ENCODE data around the gene NAA16.
A peak's percentile ranks its signal among the peaks of the same experiment; 100 is the strongest.
"Not testable (repeated sequence)": the region's sequence is repeated elsewhere in the genome, so short reads cannot be mapped to it uniquely, and the experiment has no call there.

Gene NAA16

GRCh38 chr13:41310963-41311405, at the start of gene NAA16:
TSS of gene NAA16 (plus strand) at chr13:41311267. CDS start at chr13:41311529, 262 bp downstream.
- DNase-seq: peak; percentile 64

GRCh38 chr13:41263261-41263971, 47.7 kb upstream of the NAA16 start, which contains the start of gene MTRF1:
TSS of gene MTRF1 (minus strand) at chr13:41263576. CDS start at chr13:41260907, 2,669 bp downstream.
- peak; percentile 41 for DNase-seq

- no peak for DNase-seq
These were observed 44.0 kb upstream of the NAA16 start for GRCh38 chr13:41267106-41267505.

- no peak for DNase-seq
These were observed 42.3 kb upstream of the NAA16 start for GRCh38 chr13:41268764-41269163.

GRCh38 chr13:41271456-41272285, 39.4 kb upstream of the NAA16 start:
- no peak for DNase-seq

GRCh38 chr13:41273831-41274441, 37.1 kb upstream of the NAA16 start:
- no peak for DNase-seq

- DNase-seq: no peak
These were observed 36.2 kb upstream of the NAA16 start for GRCh38 chr13:41274881-41275280.

GRCh38 chr13:41276824-41277223, 34.2 kb upstream of the NAA16 start:
- DNase-seq: no peak

- DNase-seq: not testable (repeated sequence)
These were observed 31.9 kb upstream of the NAA16 start for GRCh38 chr13:41279156-41279555.

- no peak for DNase-seq
These were observed 28.9 kb upstream of the NAA16 start for GRCh38 chr13:41282129-41282571.

- no peak for DNase-seq
These were observed 26.4 kb upstream of the NAA16 start for GRCh38 chr13:41284512-41285288.

GRCh38 chr13:41286370-41286769, 24.7 kb upstream of the NAA16 start:
- DNase-seq: no peak

GRCh38 chr13:41289463-41289881, 21.6 kb upstream of the NAA16 start:
- no peak for DNase-seq

GRCh38 chr13:41291246-41291645, 19.8 kb upstream of the NAA16 start:
- DNase-seq: no peak

GRCh38 chr13:41293272-41293671, 17.8 kb upstream of the NAA16 start:
- no peak for DNase-seq

GRCh38 chr13:41294914-41295313, 16.2 kb upstream of the NAA16 start:
- no peak for DNase-seq

- no peak for DNase-seq
These were observed 15.1 kb upstream of the NAA16 start for GRCh38 chr13:41295973-41296372.

GRCh38 chr13:41296879-41297646, 14.0 kb upstream of the NAA16 start:
- DNase-seq: no peak

GRCh38 chr13:41299316-41300094, 11.6 kb upstream of the NAA16 start:
- DNase-seq: no peak

GRCh38 chr13:41302743-41303142, 8.3 kb upstream of the NAA16 start:
- no peak for DNase-seq

GRCh38 chr13:41304551-41304950, 6.5 kb upstream of the NAA16 start:
- no peak for DNase-seq

Data from NCI-H2171 (cell line).